Loucy (cell line): ENCODE measurements around the gene POLR2I.

Source experiments
- H2AFZ ChIP-seq: fragments of 200-600 bp; sonication (generic); 2 replicates; pipeline ENCODE4 v1.6.0; 2016; ENCODE audit warnings: antibody characterized with exemption, mild to moderate bottlenecking, low read length, moderate library complexity
- H3F3A ChIP-seq: fragments of 200-600 bp; 2 replicates; pipeline ENCODE4 v1.6.0; 2016; ENCODE audit warnings: antibody characterized with exemption, low read depth, mild to moderate bottlenecking
- H3K27me3 ChIP-seq: fragments of 200-600 bp; sonication (generic); 2 replicates; pipeline ENCODE4 v1.6.1; 2014; ENCODE audit warnings: low read length, mild to moderate bottlenecking; ENCODE audit not compliant: insufficient read depth, poor library complexity, severe bottlenecking
- H3K36me3 ChIP-seq: fragments of 200-600 bp; sonication (generic); 2 replicates; pipeline ENCODE4 v1.6.1; 2016; ENCODE audit warnings: low read length; ENCODE audit not compliant: insufficient read depth
- H3K4me1 ChIP-seq: fragments of 200-600 bp; sonication (generic); 2 replicates; pipeline ENCODE4 v1.5.1; 2014; ENCODE audit warnings: low read length, mild to moderate bottlenecking; ENCODE audit not compliant: insufficient read depth, poor library complexity, severe bottlenecking
- H3K4me2 ChIP-seq: fragments of 200-600 bp; sonication (generic); 2 replicates; pipeline ENCODE4 v1.6.0; 2014; ENCODE audit warnings: antibody characterized with exemption, low read length, low read depth, mild to moderate bottlenecking; ENCODE audit not compliant: poor library complexity, severe bottlenecking
- H3K4me3 ChIP-seq: fragments of 200-600 bp; sonication (generic); 2 replicates; pipeline ENCODE4 v1.5.1; 2014; ENCODE audit warnings: low read length, mild to moderate bottlenecking, mixed read lengths; ENCODE audit not compliant: poor library complexity, severe bottlenecking
- H3K79me2 ChIP-seq: fragments of 200-600 bp; sonication (generic); 2 replicates; pipeline ENCODE4 v1.6.1; 2014; ENCODE audit warnings: low read length; ENCODE audit not compliant: insufficient read depth
- H3K9ac ChIP-seq: fragments of 200-600 bp; sonication (generic); 2 replicates; pipeline ENCODE4 v1.6.0; 2014; ENCODE audit warnings: mild to moderate bottlenecking, low read depth, low read length, moderate library complexity; ENCODE audit not compliant: poor library complexity, severe bottlenecking
- H3K9me2 ChIP-seq: fragments of 200-600 bp; sonication (generic); replicated peaks from 2 replicates; pipeline ENCODE4 v1.6.1; 2016; ENCODE audit warnings: low read depth, low read length, mixed read lengths
- H3K9me3 ChIP-seq: fragments of 200-600 bp; sonication (generic); 2 replicates; pipeline ENCODE4 v1.6.1; 2014; ENCODE audit warnings: mild to moderate bottlenecking, antibody characterized with exemption, low read length, low read depth; ENCODE audit not compliant: insufficient read depth
- H4K20me1 ChIP-seq: fragments of 200-600 bp; sonication (generic); 2 replicates; pipeline ENCODE4 v1.6.0; 2014; ENCODE audit warnings: antibody characterized with exemption, low read length, mild to moderate bottlenecking; ENCODE audit not compliant: insufficient read depth, poor library complexity, severe bottlenecking
- EZH2phosphoT487 ChIP-seq: fragments of 200-600 bp; IDR thresholded peaks from 2 replicates; pipeline ENCODE4 v1.6.1; 2018; ENCODE audit warnings: antibody characterized with exemption, mild to moderate bottlenecking, moderate library complexity, borderline replicate concordance
- TF ChIP-seq, protein P1 (sequence below): fragments of 200-600 bp; sonication (generic); conservative IDR thresholded peaks from 2 replicates; pipeline ENCODE4 v1.5.1; 2014; ENCODE audit warnings: mild to moderate bottlenecking, antibody characterized with exemption, low read length

POLR2I gene

GRCh38 chr19:36151144-36152018 is 36.7 kb upstream of the POLR2I start:
- Histone ChIP-seq H3F3A (no peaks in the 10 kb centered on the region), H2AFZ (no peak overlapping the region), H3K4me2 (no peak overlapping the region), H3K79me2 (no peaks in the 10 kb centered on the region), H3K9me2 (no peaks in the 10 kb centered on the region), H3K4me1 (no peaks in the 10 kb centered on the region), H3K9me3 (no peaks in the 10 kb centered on the region), H4K20me1 (peaks cover 3% of the 10 kb centered on the region), H3K36me3 (peaks cover 30% of the 10 kb centered on the region; the same call in 1 of the 2 replicates), H3K4me3 (no peak overlapping the region), H3K9ac (no peak overlapping the region), H3K27me3 (no peaks in the 10 kb centered on the region)
- TF ChIP-seq EZH2phosphoT487: no peak
- TF ChIP-seq, protein P1, sequence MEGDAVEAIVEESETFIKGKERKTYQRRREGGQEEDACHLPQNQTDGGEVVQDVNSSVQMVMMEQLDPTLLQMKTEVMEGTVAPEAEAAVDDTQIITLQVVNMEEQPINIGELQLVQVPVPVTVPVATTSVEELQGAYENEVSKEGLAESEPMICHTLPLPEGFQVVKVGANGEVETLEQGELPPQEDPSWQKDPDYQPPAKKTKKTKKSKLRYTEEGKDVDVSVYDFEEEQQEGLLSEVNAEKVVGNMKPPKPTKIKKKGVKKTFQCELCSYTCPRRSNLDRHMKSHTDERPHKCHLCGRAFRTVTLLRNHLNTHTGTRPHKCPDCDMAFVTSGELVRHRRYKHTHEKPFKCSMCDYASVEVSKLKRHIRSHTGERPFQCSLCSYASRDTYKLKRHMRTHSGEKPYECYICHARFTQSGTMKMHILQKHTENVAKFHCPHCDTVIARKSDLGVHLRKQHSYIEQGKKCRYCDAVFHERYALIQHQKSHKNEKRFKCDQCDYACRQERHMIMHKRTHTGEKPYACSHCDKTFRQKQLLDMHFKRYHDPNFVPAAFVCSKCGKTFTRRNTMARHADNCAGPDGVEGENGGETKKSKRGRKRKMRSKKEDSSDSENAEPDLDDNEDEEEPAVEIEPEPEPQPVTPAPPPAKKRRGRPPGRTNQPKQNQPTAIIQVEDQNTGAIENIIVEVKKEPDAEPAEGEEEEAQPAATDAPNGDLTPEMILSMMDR: no peak

- no peak overlapping the region for H3K4me3 ChIP-seq
- no peaks in the 10 kb centered on the region for H3K79me2 ChIP-seq
- H3K9me2 ChIP-seq: no peaks in the 10 kb centered on the region
- no peak overlapping the region for H3K4me2 ChIP-seq
- no peaks in the 10 kb centered on the region for H3F3A ChIP-seq
- no peak overlapping the region for H3K9ac ChIP-seq
- no peak overlapping the region for H2AFZ ChIP-seq
- no peaks in the 10 kb centered on the region for H3K9me3 ChIP-seq
- peaks cover 3% of the 10 kb centered on the region for H4K20me1 ChIP-seq
- no peaks in the 10 kb centered on the region for H3K4me1 ChIP-seq
- no peaks in the 10 kb centered on the region for H3K27me3 ChIP-seq
- no peak for TF ChIP-seq EZH2phosphoT487
- TF ChIP-seq, protein P1: no peak
- H3K36me3 ChIP-seq: peaks cover 38% of the 10 kb centered on the region; the same call in 1 of the 2 replicates
Measured at GRCh38 chr19:36150586-36150985, 35.9 kb upstream of the POLR2I start.

DNA sequence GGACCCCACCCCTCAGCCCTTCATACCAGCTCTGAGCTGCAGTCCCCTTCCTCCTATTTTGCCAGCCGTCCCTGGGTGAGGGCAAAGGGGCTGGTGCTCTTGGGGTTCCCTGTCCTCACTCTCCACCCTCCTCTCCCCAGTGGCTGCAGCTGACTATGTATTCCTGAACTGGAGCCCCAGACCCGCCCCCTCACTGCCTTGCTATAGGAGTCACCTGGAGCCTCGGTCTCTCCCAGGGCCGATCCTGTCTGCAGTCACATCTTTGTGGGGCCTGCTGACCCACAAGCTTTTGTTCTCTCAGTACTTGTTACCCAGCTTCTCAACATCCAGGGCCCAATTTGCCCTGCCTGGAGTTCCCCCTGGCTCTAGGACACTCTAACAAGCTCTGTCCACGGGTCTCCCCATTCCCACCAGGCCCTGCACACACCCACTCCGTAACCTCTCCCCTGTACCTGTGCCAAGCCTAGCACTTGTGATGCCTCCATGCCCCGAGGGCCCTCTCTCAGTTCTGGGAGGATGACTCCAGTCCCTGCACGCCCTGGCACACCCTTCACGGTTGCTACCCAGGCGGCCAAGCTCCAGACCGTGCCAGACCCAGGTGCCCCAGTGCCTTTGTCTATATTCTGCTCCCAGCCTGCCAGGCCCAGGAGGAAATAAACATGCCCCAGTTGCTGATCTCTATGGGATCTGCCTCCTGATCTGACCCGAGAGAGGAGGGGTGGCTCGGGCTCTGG is 35.2 kb upstream of the POLR2I start:
- Histone ChIP-seq H3K27me3 (no peaks in the 10 kb centered on the region), H3K9me2 (no peaks in the 10 kb centered on the region), H3K4me3 (no peak overlapping the region), H4K20me1 (peaks cover 3% of the 10 kb centered on the region), H3K4me2 (no peak overlapping the region), H3F3A (no peaks in the 10 kb centered on the region), H3K79me2 (no peaks in the 10 kb centered on the region), H3K9ac (no peak overlapping the region), H3K4me1 (no peaks in the 10 kb centered on the region), H3K36me3 (peaks cover 43% of the 10 kb centered on the region; the same call in 1 of the 2 replicates), H3K9me3 (no peaks in the 10 kb centered on the region), H2AFZ (no peak overlapping the region)
- TF ChIP-seq EZH2phosphoT487: no peak
- TF ChIP-seq, protein P1: no peak
